ENCODE measurements around the gene ZNF100.
A peak's percentile ranks its signal among the peaks of the same experiment; 100 is the strongest.
"Not testable (repeated sequence)": the region's sequence is repeated elsewhere in the genome, so short reads cannot be mapped to it uniquely, and the experiment has no call there.

ZNF100 gene

GRCh38 chr19:21749090-21749489 lies 18.3 kb downstream of the ZNF100 start:
- Mint-ChIP-seq H3K4me3 (peak overlapping the region in 1 of 2 donors; percentile 14), H3K27ac (peak overlapping the region; percentile 26 to 73), H3K9me3 (peaks cover 0 to 2% of the 10 kb centered on the region in 2 donors), H3K36me3 (ENCODE audit: insufficient read depth) (no peaks in the 10 kb centered on the region), H3K27me3 (no peaks in the 10 kb centered on the region), H3K4me1 (ENCODE audit: low read depth in 2 of 2) (peaks cover 3 to 35% of the 10 kb centered on the region in 2 donors)
- DNase-seq (no peak), ATAC-seq (replicated peaks) (no peak)

- Mint-ChIP-seq H3K9me3 (peaks cover 0 to 2% of the 10 kb centered on the region in 2 donors), H3K4me3 (no peak overlapping the region), H3K27ac (peak overlapping the region in 1 of 2 donors; percentile 73), H3K36me3 (ENCODE audit: insufficient read depth) (peaks cover 8% of the 10 kb centered on the region), H3K27me3 (no peaks in the 10 kb centered on the region), H3K4me1 (ENCODE audit: low read depth in 2 of 2) (peaks cover 3 to 32% of the 10 kb centered on the region in 2 donors)
- ATAC-seq (replicated peaks): no peak
- no peak for DNase-seq
Observed at GRCh38 chr19:21748088-21748487, 19.3 kb downstream of the ZNF100 start.

GRCh38 chr19:21740559-21740958 lies 26.8 kb downstream of the ZNF100 start:
- H3K4me3 Mint-ChIP-seq: no peak overlapping the region
- ATAC-seq (replicated peaks) (no peak), DNase-seq (no peak)
- H3K4me1 Mint-ChIP-seq (ENCODE audit: low read depth in 2 of 2): peaks cover 0 to under 1% of the 10 kb centered on the region in 2 donors
- H3K27ac Mint-ChIP-seq: no peak overlapping the region
- no peaks in the 10 kb centered on the region for H3K27me3 Mint-ChIP-seq
- H3K36me3 Mint-ChIP-seq (ENCODE audit: insufficient read depth): peaks cover 21% of the 10 kb centered on the region
- H3K9me3 Mint-ChIP-seq: no peaks in the 10 kb centered on the region

GRCh38 chr19:21726942-21727747 lies 40.2 kb downstream of the ZNF100 start:
- not testable (repeated sequence) for H3K27me3 Mint-ChIP-seq; H3K9me3 Mint-ChIP-seq; ATAC-seq (replicated peaks); H3K36me3 Mint-ChIP-seq (ENCODE audit: insufficient read depth); H3K27ac Mint-ChIP-seq; H3K4me3 Mint-ChIP-seq; DNase-seq; H3K4me1 Mint-ChIP-seq (ENCODE audit: low read depth in 2 of 2)

- Mint-ChIP-seq H3K27ac (peak overlapping the region in 1 of 2 donors; percentile 23), H3K4me1 (ENCODE audit: low read depth in 2 of 2) (no peaks in the 10 kb centered on the region), H3K4me3 (no peak overlapping the region), H3K36me3 (ENCODE audit: insufficient read depth) (no peaks in the 10 kb centered on the region), H3K27me3 (peaks cover 0 to 6% of the 10 kb centered on the region in 2 donors), H3K9me3 (peaks cover 0 to 2% of the 10 kb centered on the region in 2 donors)
- DNase-seq (no peak), ATAC-seq (replicated peaks) (no peak)
Observed at GRCh38 chr19:21713761-21714160, 53.6 kb downstream of the ZNF100 start.

- Mint-ChIP-seq H3K9me3 (peaks cover 0 to 2% of the 10 kb centered on the region in 2 donors), H3K4me1 (ENCODE audit: low read depth in 2 of 2) (no peaks in the 10 kb centered on the region)
Observed at GRCh38 chr19:21709464-21709863, 57.9 kb downstream of the ZNF100 start.

GRCh38 chr19:21707878-21708277 lies 59.5 kb downstream of the ZNF100 start:
- not testable (repeated sequence) for H3K4me1 Mint-ChIP-seq (ENCODE audit: low read depth in 2 of 2); DNase-seq; H3K9me3 Mint-ChIP-seq; H3K27me3 Mint-ChIP-seq; H3K27ac Mint-ChIP-seq; H3K4me3 Mint-ChIP-seq; ATAC-seq (replicated peaks); H3K36me3 Mint-ChIP-seq (ENCODE audit: insufficient read depth)

More at GRCh38 chr19:21709464-21709863, 57.9 kb downstream of the ZNF100 start:
- ATAC-seq (replicated peaks) (no peak), DNase-seq (no peak)
- no peaks in the 10 kb centered on the region for H3K36me3 Mint-ChIP-seq (ENCODE audit: insufficient read depth)
- no peak overlapping the region for H3K4me3 Mint-ChIP-seq
- no peak overlapping the region for H3K27ac Mint-ChIP-seq
- peaks cover 6% of the 10 kb centered on the region in 2 donors for H3K27me3 Mint-ChIP-seq

GRCh38 chr19:21707065-21707464 lies 60.3 kb downstream of the ZNF100 start:
- H3K27me3 Mint-ChIP-seq: peaks cover 0 to 6% of the 10 kb centered on the region in 2 donors
- no peak overlapping the region for H3K4me3 Mint-ChIP-seq
- H3K27ac Mint-ChIP-seq: peak overlapping the region in 1 of 2 donors; percentile 38
- no peaks in the 10 kb centered on the region for H3K36me3 Mint-ChIP-seq (ENCODE audit: insufficient read depth)
- ATAC-seq (replicated peaks) (no peak), DNase-seq (no peak)
- no peaks in the 10 kb centered on the region for H3K9me3 Mint-ChIP-seq
- no peaks in the 10 kb centered on the region for H3K4me1 Mint-ChIP-seq (ENCODE audit: low read depth in 2 of 2)

GRCh38 chr19:21705393-21705792 lies 62.0 kb downstream of the ZNF100 start:
- ATAC-seq (replicated peaks): no peak
- Mint-ChIP-seq H3K9me3 (no peaks in the 10 kb centered on the region), H3K27ac (no peak overlapping the region), H3K4me1 (ENCODE audit: low read depth in 2 of 2) (no peaks in the 10 kb centered on the region), H3K36me3 (ENCODE audit: insufficient read depth) (no peaks in the 10 kb centered on the region), H3K4me3 (no peak overlapping the region), H3K27me3 (peaks cover 0 to 6% of the 10 kb centered on the region in 2 donors)
- DNase-seq: no peak

- H3K4me1 Mint-ChIP-seq (ENCODE audit: low read depth in 2 of 2): no peaks in the 10 kb centered on the region
- no peak for ATAC-seq (replicated peaks)
- no peak for DNase-seq
- H3K27me3 Mint-ChIP-seq: peaks cover 0 to 6% of the 10 kb centered on the region in 2 donors
- no peak overlapping the region for H3K27ac Mint-ChIP-seq
- H3K4me3 Mint-ChIP-seq: no peak overlapping the region
- no peaks in the 10 kb centered on the region for H3K9me3 Mint-ChIP-seq
- H3K36me3 Mint-ChIP-seq (ENCODE audit: insufficient read depth): peaks cover 4% of the 10 kb centered on the region
Observed at GRCh38 chr19:21704320-21704719, 63.1 kb downstream of the ZNF100 start.

- Mint-ChIP-seq H3K27ac (no peak overlapping the region), H3K27me3 (peaks cover 9 to 18% of the 10 kb centered on the region in 2 donors), H3K4me3 (no peak overlapping the region), H3K36me3 (ENCODE audit: insufficient read depth) (peaks cover 7% of the 10 kb centered on the region), H3K9me3 (no peaks in the 10 kb centered on the region), H3K4me1 (ENCODE audit: low read depth in 2 of 2) (no peaks in the 10 kb centered on the region)
- ATAC-seq (replicated peaks) (no peak), DNase-seq (no peak)
Observed at GRCh38 chr19:21699197-21699596, 68.2 kb downstream of the ZNF100 start.

GRCh38 chr19:21698215-21698614 lies 69.2 kb downstream of the ZNF100 start:
- no peaks in the 10 kb centered on the region for H3K9me3 Mint-ChIP-seq
- peaks cover 7% of the 10 kb centered on the region for H3K36me3 Mint-ChIP-seq (ENCODE audit: insufficient read depth)
- DNase-seq (peak in 2 of 3 experiments; percentile 2 to 7), ATAC-seq (replicated peaks) (peak; percentile 44)
- H3K4me3 Mint-ChIP-seq: no peak overlapping the region
- no peak overlapping the region for H3K27ac Mint-ChIP-seq
- peaks cover 9 to 18% of the 10 kb centered on the region in 2 donors for H3K27me3 Mint-ChIP-seq
- no peaks in the 10 kb centered on the region for H3K4me1 Mint-ChIP-seq (ENCODE audit: low read depth in 2 of 2)

- DNase-seq (no peak), ATAC-seq (replicated peaks) (no peak)
- no peaks in the 10 kb centered on the region for H3K9me3 Mint-ChIP-seq
- H3K27me3 Mint-ChIP-seq: peaks cover 9 to 18% of the 10 kb centered on the region in 2 donors
- H3K36me3 Mint-ChIP-seq (ENCODE audit: insufficient read depth): peaks cover 7% of the 10 kb centered on the region
- no peak overlapping the region for H3K4me3 Mint-ChIP-seq
- no peaks in the 10 kb centered on the region for H3K4me1 Mint-ChIP-seq (ENCODE audit: low read depth in 2 of 2)
- H3K27ac Mint-ChIP-seq: no peak overlapping the region
Observed at GRCh38 chr19:21697698-21698097, 69.7 kb downstream of the ZNF100 start.
